Heart left ventricle (tissue), 13 donors: ENCODE results near the gene FIG4.

Experiments used
- POLR2A ChIP-seq, 2 donors: fragments of 450-650 bp; IDR thresholded peaks; one replicate each; pipeline ENCODE4 v1.6.1; 2017; ENCODE audit warnings: antibody characterized with exemption in 2 of 2, mild to moderate bottlenecking in 2 of 2, moderate library complexity in 2 of 2
- TF ChIP-seq, protein P1 (sequence below), 12 donors: fragments of 200-600 bp; sonication (generic) in 4 of 12; IDR thresholded peaks; one replicate each; pipeline versions ENCODE4 v1.5.0 to v1.8.0; 2018 to 2022; ENCODE audit warnings: antibody characterized with exemption in 12 of 12, mild to moderate bottlenecking in 5 of 12
- donor health status: ischemic (EF 13 %, LVEDD 7.1; RV severe dilation, severe dysfunction).
- donor health status: DM: no; HTN: yes; CAD: no.
- donor health status: DM: no; HTN: no; CAD: no.
- donor health status: ischemic (EF 25% LVEDD 6.9; RV normal size, moderate dysfunction).
- donor health status: ischemic (EF 25% LVEDD 5.7; RV mildly dilated, moderate dysfunction).
- donor health status: ischemic (EF 35%, LVEDD 5.7; RV mildly dilated, moderate dysfunction).
- donor health status: nonischemic (EF 11% LVEDD 7.7; RV severe dilation, severe dysfunction).
- donor health status: DM: yes; HTN: yes; CAD: no.
- donor health status: PGD.
- donor health status: ischemic (EF 29% LVEDD 5.4; RV normal size, mild dysfunction).
- donor health status: nonischemic (EF 23%, LVEDD 6.1; RV moderate dilation, normal function).

DNA sequence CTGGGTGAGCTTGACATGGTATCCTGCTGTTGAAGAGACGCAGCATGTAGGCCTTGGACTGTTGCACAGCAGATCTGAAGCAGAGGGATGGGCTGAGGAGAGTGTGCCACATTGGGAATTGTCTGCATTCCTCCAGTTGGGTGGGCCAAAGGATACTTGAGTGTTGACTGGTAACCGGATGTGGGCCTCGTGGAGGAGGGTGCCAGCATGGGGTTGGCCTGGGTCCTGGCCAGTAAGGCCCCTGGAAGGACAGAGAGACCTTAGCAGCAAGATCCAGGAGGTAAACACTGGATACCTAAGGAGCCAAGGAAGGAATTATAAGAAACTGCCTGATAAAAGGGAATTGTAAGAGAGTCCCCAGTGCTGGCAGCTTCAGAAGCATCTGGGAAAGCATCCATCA lies 76.9 kb downstream of the FIG4 start:
- TF ChIP-seq, protein P1, sequence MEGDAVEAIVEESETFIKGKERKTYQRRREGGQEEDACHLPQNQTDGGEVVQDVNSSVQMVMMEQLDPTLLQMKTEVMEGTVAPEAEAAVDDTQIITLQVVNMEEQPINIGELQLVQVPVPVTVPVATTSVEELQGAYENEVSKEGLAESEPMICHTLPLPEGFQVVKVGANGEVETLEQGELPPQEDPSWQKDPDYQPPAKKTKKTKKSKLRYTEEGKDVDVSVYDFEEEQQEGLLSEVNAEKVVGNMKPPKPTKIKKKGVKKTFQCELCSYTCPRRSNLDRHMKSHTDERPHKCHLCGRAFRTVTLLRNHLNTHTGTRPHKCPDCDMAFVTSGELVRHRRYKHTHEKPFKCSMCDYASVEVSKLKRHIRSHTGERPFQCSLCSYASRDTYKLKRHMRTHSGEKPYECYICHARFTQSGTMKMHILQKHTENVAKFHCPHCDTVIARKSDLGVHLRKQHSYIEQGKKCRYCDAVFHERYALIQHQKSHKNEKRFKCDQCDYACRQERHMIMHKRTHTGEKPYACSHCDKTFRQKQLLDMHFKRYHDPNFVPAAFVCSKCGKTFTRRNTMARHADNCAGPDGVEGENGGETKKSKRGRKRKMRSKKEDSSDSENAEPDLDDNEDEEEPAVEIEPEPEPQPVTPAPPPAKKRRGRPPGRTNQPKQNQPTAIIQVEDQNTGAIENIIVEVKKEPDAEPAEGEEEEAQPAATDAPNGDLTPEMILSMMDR (IDR thresholded peaks at IDR 0.05), result no peak
- TF ChIP-seq POLR2A (IDR thresholded peaks at IDR 0.05), result no peak
